Measurements from ENCODE around the gene NUMA1.

NUMA1 gene

DNA sequence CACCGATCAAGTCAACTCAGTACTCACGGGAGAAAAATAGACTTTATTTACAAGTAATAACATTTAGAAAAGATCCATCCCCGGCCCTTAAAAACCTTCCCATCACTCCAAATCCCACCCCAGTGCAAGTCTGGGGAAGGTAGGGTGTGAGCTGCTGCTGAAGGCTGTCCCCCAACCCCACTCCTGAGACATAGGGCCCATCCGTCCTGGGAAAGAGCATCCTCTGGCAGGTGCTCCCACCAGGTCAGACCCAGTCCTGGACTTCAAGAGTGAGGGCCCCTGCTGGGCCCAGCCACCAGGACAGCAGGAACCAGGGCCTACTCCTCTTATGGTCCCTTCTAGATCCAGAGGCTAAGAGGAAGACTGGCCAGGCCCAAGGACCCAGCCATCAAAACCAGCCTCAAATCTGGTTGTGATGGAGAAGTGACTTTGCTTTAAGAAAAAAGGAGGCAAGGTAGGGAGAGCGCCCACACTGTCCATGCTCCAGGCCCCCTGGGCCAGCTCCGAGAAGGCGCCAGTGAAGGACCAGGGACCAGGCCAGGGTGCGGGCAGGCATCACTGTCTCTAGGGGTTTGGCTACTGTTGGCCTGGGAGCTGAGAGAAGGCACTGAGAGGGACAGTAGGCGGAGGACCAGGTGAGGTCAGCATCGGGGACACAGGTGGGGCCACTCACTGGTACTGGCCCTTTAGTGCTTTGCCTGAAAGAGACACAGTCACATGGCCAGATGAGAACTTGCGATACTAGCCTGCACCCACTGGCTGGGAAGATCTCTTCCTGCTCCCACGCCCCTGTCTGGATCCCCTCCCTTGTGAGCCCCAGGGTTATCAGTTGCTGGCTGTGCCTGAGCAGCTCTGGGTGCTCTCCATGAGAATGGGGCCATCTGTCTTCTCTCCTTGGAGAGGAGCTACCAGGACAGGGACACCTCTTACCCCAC lies 77.2 kb downstream of the NUMA1 start:
- DNase-seq (ENCODE audit: low read depth) = no peak
- H3K4me3 ChIP-seq (ENCODE audit: low read length) = no peak overlapping the region
- TF ChIP-seq, protein P1, sequence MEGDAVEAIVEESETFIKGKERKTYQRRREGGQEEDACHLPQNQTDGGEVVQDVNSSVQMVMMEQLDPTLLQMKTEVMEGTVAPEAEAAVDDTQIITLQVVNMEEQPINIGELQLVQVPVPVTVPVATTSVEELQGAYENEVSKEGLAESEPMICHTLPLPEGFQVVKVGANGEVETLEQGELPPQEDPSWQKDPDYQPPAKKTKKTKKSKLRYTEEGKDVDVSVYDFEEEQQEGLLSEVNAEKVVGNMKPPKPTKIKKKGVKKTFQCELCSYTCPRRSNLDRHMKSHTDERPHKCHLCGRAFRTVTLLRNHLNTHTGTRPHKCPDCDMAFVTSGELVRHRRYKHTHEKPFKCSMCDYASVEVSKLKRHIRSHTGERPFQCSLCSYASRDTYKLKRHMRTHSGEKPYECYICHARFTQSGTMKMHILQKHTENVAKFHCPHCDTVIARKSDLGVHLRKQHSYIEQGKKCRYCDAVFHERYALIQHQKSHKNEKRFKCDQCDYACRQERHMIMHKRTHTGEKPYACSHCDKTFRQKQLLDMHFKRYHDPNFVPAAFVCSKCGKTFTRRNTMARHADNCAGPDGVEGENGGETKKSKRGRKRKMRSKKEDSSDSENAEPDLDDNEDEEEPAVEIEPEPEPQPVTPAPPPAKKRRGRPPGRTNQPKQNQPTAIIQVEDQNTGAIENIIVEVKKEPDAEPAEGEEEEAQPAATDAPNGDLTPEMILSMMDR (IDR thresholded peaks at IDR 0.05; ENCODE audit: insufficient read depth, low read depth, low read length, missing control alignments) = no peak

DNA sequence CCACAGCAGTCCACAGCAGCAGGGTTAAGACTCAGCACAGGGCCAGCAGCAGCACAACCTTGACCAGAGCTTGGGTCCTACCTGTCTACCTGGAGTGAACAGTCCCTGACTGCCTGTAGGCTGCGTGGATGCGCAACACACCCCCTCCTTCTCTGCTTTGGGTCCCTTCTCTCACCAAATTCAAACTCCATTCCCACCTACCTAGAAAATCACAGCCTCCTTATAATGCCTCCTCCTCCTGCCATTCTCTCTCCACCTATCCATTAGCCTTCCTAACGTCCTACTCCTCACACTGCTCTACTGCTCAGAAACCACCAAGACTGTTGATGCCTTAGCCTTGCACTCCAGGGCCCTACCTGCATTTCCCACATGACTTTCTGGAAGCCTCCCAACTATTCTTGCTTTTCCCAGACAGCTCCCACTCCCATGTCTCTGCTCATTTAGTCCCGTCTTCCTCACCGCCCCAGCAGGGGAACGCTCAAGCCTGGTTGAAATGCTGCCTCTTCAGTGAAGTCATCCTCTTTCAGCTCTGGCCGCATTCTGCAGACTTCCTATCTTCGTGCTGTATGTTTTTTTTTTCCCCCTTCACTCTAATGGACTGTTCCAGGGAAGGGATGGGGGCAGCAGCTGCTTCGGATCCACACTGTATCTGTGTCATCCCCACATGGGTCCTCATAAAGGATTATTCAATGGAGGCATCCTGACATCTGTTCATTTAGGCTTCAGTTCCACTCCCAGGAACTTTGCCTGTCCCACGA lies 78.3 kb downstream of the NUMA1 start:
- no peak overlapping the region for H3K4me3 ChIP-seq (ENCODE audit: low read length)
- DNase-seq (ENCODE audit: low read depth) = no peak
- TF ChIP-seq, protein P1 (IDR thresholded peaks at IDR 0.05; ENCODE audit: insufficient read depth, low read depth, low read length, missing control alignments) = no peak

DNA sequence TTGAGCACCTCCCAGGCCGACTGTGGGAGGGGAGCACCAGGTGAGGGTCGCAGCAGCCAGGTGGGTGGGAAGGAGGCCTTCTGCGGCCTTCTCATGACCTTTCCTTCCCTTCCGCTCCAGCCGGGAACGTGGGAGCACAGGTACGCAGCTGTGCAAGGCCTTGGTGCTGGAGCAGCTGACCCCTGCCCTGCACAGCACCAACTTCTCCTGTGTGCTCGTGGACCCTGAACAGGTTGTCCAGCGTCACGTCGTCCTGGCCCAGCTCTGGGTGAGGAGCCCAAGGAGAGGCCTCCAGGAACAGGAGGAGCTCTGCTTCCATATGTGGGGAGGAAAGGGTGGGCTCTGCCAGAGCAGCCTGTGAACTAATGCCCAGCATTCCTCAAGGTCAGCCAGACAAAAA lies 79.1 kb downstream of the NUMA1 start:
- H3K4me3 ChIP-seq (ENCODE audit: low read length) = no peak overlapping the region
- DNase-seq (ENCODE audit: low read depth) = no peak
- TF ChIP-seq, protein P1 (IDR thresholded peaks at IDR 0.05; ENCODE audit: insufficient read depth, low read depth, low read length, missing control alignments) = no peak

DNA sequence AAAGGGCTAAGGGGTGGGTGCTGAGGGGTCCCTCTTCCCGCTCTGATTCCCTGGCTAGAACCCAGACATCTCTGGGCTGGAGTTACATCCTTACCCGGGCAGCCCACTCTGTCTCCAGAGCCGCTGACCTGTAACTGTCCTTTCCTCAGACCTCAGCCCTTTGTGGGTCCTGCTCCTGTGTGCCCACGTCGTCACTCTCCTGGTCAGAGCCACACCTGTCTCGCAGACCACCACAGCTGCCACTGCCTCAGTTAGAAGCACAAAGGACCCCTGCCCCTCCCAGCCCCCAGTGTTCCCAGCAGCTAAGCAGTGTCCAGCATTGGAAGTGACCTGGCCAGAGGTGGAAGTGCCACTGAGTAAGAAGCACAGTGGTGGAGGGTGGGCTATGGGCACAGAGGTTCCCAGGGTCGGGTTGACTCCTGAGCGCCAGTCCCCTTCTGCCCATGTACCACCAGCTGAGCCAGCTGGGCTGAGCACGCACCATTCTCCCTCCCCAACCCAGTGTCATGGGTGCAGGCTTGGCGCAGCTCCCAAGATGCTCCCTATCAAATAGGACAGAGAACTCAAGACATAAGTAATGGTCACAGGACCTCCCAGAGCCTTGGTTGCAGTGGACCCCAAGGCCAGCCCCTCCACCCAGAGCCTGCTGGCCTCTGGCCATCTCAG lies 80.0 kb downstream of the NUMA1 start:
- H3K4me3 ChIP-seq (ENCODE audit: low read length) = no peak overlapping the region
- DNase-seq (ENCODE audit: low read depth) = no peak
- TF ChIP-seq, protein P1 (IDR thresholded peaks at IDR 0.05; ENCODE audit: insufficient read depth, low read depth, low read length, missing control alignments) = no peak

DNA sequence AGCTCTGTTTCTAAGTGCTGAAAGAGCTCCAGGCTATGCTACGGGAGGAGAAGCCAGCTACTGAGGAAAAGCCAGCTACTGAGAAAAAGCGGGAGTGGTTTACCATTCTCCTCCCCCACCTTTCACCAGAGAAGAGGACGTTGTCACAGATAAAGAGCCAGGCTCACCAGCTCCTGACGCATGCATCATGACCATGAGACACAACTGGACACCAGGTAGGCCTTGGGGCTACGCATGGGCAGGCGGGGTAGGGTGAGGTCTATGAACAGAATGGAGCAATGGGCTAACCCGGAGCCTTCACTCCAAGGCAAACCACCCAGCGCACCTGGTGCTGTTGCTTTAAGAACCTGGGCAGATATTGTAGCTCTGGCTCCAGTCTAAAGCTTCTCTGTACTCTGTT lies 80.5 kb downstream of the NUMA1 start:
- TF ChIP-seq, protein P1 (IDR thresholded peaks at IDR 0.05; ENCODE audit: insufficient read depth, low read depth, low read length, missing control alignments) = no peak
- no peak overlapping the region for H3K4me3 ChIP-seq (ENCODE audit: low read length)
- DNase-seq (ENCODE audit: low read depth) = no peak

DNA sequence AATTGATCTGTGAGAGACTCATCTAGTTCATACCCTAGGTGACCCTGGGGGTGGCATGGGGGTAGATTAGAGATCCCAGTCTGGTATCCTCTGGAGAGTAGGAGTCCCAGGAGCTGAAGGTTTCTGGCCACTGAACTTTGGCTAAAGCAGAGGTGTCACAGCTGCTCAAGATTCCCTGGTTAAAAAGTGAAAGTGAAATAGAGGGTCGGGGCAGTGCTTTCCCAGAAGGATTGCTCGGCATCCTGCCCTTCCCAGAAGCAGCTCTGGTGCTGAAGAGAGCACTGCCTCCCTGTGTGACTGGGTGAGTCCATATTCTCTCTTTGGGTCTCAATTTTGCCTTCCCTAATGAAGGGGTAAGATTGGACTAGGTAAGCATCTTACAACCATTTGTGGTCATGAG lies 81.0 kb downstream of the NUMA1 start:
- DNase-seq (ENCODE audit: low read depth) = no peak
- no peak overlapping the region for H3K4me3 ChIP-seq (ENCODE audit: low read length)
- TF ChIP-seq, protein P1 (IDR thresholded peaks at IDR 0.05; ENCODE audit: insufficient read depth, low read depth, low read length, missing control alignments) = no peak

All from epithelial cell of esophagus (primary cell).